Left ventricle myocardium inferior (tissue), 1 donor: Measurements from ENCODE around the gene HHIP. TPM values are rescaled to one million over a fixed set of nuclear protein-coding genes. Genes with fewer than 3 reads are reported as not detected.

ENCODE experiments used
- DNase-seq: peaks from one replicate; pipeline ENCODE4 v3.0.0-alpha.2; 2020
- H3K27ac ChIP-seq: fragments of 200-600 bp; replicated peaks from 2 replicates; pipeline ENCODE4 v1.8.0; 2021
- H3K27me3 ChIP-seq: fragments of 200-600 bp; 2 replicates; pipeline ENCODE4 v1.8.0; 2021; ENCODE audit warnings: low read depth
- H3K36me3 ChIP-seq: fragments of 200-600 bp; 2 replicates; pipeline ENCODE4 v1.8.0; 2021
- H3K4me1 ChIP-seq: fragments of 200-600 bp; 2 replicates; pipeline ENCODE4 v1.8.0; 2021
- H3K4me3 ChIP-seq: fragments of 200-600 bp; 2 replicates; pipeline ENCODE4 v1.8.0; 2021; ENCODE audit warnings: mild to moderate bottlenecking, moderate library complexity
- H3K9me3 ChIP-seq: fragments of 200-600 bp; replicated peaks from 2 replicates; pipeline ENCODE4 v1.8.0; 2021
- CTCF ChIP-seq: fragments of 200-600 bp; IDR thresholded peaks from 2 replicates; pipeline ENCODE4 v1.8.0; 2021; ENCODE audit warnings: antibody characterized with exemption, mild to moderate bottlenecking, borderline replicate concordance
- intact Hi-C: fragments of 100-400 bp; cut with micrococcal nuclease; formaldehyde crosslinking; loops from one replicate; pipeline ENCODE4 v1.11.0; 2022
- total RNA-seq: library from RNA; stranded (reverse); fragmentation: NEBNext Ultra II Directional; extraction: Animal tissue kit (Norgen Biotek cat#: 25700); gene quantifications from one replicate; pipeline ENCODE4 v1.2.1, GENCODE V29; 2021
- donor health status: DM: no; HTN: yes; CAD: no; lungs with severe emphysema.

The HHIP gene
- total RNA-seq, 1 donor from 2014 or later = not detected

DNA sequence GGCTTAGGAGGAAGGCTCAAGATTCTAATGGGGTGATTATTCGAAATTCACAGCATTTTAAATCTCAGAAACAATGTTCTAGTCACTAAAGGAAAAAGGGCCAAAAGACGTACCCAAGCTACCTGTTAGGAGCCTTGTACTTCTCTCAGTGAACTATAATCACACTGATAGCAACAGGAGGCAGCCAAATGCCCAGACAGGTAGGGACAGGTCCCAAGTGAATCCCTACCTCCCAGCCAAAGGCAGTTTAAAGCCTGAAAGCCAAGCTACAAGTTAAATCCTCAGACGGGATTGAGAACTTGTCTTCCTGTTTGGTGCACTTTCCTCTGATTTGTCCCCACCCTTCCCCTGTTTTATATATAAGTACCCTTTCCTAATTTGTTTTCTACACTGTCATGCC, 24.3 kb upstream of the HHIP start:
- Histone ChIP-seq H3K27ac (no peak overlapping the region), H3K36me3 (no peaks in the 10 kb centered on the region), H3K4me1 (no peaks in the 10 kb centered on the region), H3K9me3 (no peaks in the 10 kb centered on the region), H3K4me3 (no peak overlapping the region), H3K27me3 (no peaks in the 10 kb centered on the region)
- TF ChIP-seq CTCF = no peak
- DNase-seq = no peak
- intact Hi-C loops = no loop called here

DNA sequence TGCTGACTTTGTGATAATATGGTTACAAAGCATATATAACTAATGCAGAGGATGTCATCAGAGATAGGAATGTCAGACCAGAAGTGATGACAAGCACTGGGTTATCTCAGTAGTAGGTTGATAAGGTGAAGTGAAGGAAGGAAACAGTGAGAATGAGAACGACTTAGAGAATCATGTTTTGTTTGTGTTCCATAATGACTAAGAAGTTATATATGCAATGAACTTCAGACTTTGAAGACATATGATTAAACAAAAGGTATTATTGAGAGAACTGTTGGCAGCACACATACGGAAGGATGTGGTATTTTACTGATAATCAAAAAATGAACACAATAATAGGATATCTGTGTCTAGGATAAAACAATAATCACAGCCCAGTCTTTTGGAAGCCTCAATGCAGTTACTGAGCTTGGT, 18.3 kb upstream of the HHIP start:
- no peaks in the 10 kb centered on the region for H3K9me3 ChIP-seq
- no peak for TF ChIP-seq CTCF
- no peaks in the 10 kb centered on the region for H3K4me1 ChIP-seq
- DNase-seq = no peak
- H3K4me3 ChIP-seq = no peak overlapping the region
- no peak overlapping the region for H3K27ac ChIP-seq
- H3K36me3 ChIP-seq = no peaks in the 10 kb centered on the region
- intact Hi-C loops = no loop called here
- no peaks in the 10 kb centered on the region for H3K27me3 ChIP-seq

- no peak for DNase-seq
- TF ChIP-seq CTCF = no peak
- Histone ChIP-seq H3K27me3 (no peaks in the 10 kb centered on the region), H3K4me3 (no peak overlapping the region), H3K4me1 (no peaks in the 10 kb centered on the region), H3K27ac (no peak overlapping the region), H3K9me3 (peaks cover 8% of the 10 kb centered on the region), H3K36me3 (no peaks in the 10 kb centered on the region)
- intact Hi-C loops = no loop called here
Observed at GRCh38 chr4:144633215-144633614, 12.7 kb upstream of the HHIP start.

DNA sequence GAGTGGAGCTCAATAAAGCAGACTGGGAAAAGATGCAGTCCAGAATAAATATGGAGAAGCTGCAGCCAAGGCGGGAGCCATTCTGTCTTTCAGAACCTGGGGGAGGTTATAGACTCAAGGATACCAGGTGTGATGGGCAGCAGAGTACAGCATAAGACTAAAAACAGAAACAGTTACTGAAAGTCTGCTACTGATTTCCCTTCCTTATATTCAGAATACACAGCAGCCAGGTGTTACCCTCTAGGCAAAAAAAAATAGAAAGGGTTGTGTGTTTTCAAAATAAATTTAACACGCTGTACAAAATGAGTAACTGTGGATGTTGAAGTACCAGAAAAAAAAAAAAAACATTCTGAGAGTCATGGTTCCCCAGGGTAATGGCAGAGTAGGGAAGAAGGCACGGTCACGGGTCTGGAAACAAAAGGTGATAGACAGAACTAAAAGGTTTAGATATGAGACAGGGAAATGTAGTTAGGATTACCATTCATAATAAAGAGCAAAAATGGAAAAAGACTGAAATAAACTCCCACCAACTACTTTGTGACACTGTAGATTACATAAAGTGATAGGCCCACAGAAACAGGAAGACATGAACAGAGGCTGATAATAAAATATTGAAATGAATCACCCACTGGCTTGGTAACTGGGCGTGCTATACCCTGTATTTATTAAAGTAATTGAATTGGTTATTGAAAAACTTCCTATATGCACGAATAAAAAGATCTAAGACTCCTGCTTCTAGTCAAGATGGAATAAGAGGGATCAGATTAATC, 10.8 kb upstream of the HHIP start:
- TF ChIP-seq CTCF = no peak
- intact Hi-C loops = no loop called here
- DNase-seq = no peak
- peaks cover 16% of the 10 kb centered on the region for H3K9me3 ChIP-seq
- no peak overlapping the region for H3K4me3 ChIP-seq
- no peak overlapping the region for H3K27ac ChIP-seq
- no peaks in the 10 kb centered on the region for H3K27me3 ChIP-seq
- no peaks in the 10 kb centered on the region for H3K4me1 ChIP-seq
- H3K36me3 ChIP-seq = no peaks in the 10 kb centered on the region

DNA sequence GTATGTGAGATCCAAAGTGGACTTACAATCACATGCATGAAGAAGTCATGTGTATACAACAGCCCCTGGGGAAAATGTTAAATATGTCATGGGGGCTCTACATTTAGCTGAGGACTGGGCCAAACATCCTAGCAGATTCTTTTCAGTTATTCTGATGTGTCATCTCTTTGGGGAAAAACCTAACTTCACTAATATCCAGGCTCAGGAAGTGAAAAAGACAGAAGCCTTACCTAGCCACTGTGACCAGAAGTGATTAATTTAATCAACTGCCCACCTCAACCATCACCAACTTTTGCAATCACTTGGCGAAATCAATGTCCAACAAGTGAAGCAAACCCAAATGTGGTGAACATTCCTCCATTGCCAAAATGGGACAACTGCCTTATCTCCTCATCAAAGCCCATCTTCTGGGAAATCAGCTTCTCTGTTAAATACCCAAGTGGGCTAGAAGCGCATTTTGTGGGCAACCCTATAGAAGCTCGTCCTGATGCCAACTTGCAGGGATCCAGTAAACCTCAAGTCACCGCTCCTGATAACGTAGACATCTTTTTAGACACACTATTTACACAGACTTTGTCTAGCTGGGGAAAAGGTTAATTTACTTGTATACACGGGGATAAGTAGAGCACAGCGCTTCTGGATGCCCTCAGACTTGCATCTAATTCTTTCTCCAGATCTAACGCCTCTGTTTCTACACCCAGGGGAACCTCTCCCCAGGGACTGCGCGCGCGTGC, 1.4 kb upstream of the HHIP start:
- DNase-seq = no peak
- Histone ChIP-seq H3K4me3 (no peak overlapping the region), H3K36me3 (no peaks in the 10 kb centered on the region), H3K9me3 (no peaks in the 10 kb centered on the region), H3K27ac (no peak overlapping the region), H3K4me1 (peaks cover 26% of the 10 kb centered on the region), H3K27me3 (peaks cover 54% of the 10 kb centered on the region)
- TF ChIP-seq CTCF = no peak
- intact Hi-C loops = no loop called here
